ENCODE measurements around the gene TRIM67. TPM values are rescaled to one million over a fixed set of nuclear protein-coding genes. Genes with fewer than 3 reads are reported as not detected.

Gene TRIM67
- total RNA-seq, 1 experiment from 2014 or later, result not detected

DNA sequence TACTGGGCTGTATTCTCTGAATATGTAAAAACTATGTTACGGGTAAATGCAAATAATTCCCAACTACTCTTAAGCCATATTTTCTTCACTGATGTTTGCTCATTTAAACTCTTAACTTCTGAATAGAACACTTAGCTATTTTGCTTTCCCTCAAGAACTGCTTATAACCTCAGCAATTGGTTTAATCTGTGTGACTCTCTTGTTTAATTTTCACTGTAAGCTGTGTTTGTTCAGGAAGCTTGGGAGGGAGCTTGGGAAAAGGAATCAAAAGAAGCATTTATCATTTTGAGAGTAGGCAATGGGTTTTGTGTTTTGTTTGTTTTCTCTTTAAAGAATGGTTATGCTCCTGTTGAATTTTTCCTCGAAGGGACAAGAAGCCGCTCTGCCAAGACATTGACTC, 103.5 kb downstream of the TRIM67 start:
- H3K27ac ChIP-seq, result no peak overlapping the region
- no peaks in the 10 kb centered on the region for H3K9me2 ChIP-seq (ENCODE audit: insufficient read depth)
- no peak overlapping the region for H2AFZ ChIP-seq
- DNase-seq, result no peak
- H3K4me2 ChIP-seq, result no peak overlapping the region
- no peaks in the 10 kb centered on the region; the same call in 1 of the 2 replicates for H3K9me3 ChIP-seq (ENCODE audit: insufficient read depth, low read depth)
- BruUV-seq (replicated peaks), result no TSS peak
- TF ChIP-seq, protein P1, sequence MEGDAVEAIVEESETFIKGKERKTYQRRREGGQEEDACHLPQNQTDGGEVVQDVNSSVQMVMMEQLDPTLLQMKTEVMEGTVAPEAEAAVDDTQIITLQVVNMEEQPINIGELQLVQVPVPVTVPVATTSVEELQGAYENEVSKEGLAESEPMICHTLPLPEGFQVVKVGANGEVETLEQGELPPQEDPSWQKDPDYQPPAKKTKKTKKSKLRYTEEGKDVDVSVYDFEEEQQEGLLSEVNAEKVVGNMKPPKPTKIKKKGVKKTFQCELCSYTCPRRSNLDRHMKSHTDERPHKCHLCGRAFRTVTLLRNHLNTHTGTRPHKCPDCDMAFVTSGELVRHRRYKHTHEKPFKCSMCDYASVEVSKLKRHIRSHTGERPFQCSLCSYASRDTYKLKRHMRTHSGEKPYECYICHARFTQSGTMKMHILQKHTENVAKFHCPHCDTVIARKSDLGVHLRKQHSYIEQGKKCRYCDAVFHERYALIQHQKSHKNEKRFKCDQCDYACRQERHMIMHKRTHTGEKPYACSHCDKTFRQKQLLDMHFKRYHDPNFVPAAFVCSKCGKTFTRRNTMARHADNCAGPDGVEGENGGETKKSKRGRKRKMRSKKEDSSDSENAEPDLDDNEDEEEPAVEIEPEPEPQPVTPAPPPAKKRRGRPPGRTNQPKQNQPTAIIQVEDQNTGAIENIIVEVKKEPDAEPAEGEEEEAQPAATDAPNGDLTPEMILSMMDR (conservative IDR thresholded peaks at IDR 0.05), result no peak
- no peak for TF ChIP-seq EZH2 (IDR thresholded peaks at IDR 0.05; ENCODE audit: low read depth)
- no peaks in the 10 kb centered on the region for H3K4me1 ChIP-seq (replicated peaks; ENCODE audit: insufficient read depth)
- H4K20me1 ChIP-seq (ENCODE audit: insufficient read depth), result no peaks in the 10 kb centered on the region
- peaks cover 33% of the 10 kb centered on the region for H3K36me3 ChIP-seq (ENCODE audit: low read depth)
- ChIA-PET POLR2A (ENCODE audit: unreplicated experiment) (no interaction called here), CTCF (no interaction called here)
- no peaks in the 10 kb centered on the region for H3K79me2 ChIP-seq (ENCODE audit: low read depth)
- no peaks in the 10 kb centered on the region for H3F3A ChIP-seq (ENCODE audit: insufficient read depth, low read depth)
- H3K4me3 ChIP-seq, result no peak overlapping the region
- H3K27me3 ChIP-seq (ENCODE audit: insufficient read depth, low read depth), result no peaks in the 10 kb centered on the region
- intact Hi-C loops (cut with micrococcal nuclease; ENCODE audit: unreplicated experiment), result no loop called here

DNA sequence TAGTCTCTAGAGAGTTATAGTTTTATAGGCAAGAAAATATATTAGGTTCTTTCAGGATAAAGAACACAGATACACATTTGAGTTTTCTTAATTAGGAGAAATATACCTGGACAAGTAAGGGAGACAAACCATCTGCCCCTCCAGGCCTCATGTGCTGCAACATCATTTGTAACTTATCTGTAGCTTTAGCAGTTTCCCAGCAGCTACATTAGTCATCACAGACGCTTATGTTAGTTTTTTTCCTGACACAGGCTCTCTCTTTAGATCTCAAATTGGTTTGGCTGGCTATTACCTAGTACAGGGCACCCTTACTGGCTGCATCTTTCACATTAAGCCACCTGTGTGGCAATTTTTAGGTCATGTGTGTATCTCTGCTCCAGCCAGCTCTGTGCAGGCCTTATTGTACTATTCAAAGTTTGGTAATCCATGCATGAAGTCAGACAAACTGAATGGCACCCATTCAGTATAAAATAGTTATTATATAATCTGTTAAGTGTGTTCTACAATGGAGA, 105.0 kb downstream of the TRIM67 start:
- Histone ChIP-seq H3K4me2 (no peak overlapping the region), H3K79me2 (ENCODE audit: low read depth) (no peaks in the 10 kb centered on the region), H3K4me1 (replicated peaks; ENCODE audit: insufficient read depth) (no peaks in the 10 kb centered on the region), H3K9me2 (ENCODE audit: insufficient read depth) (no peaks in the 10 kb centered on the region), H3K27ac (no peak overlapping the region), H3F3A (ENCODE audit: insufficient read depth, low read depth) (no peaks in the 10 kb centered on the region), H3K36me3 (ENCODE audit: low read depth) (peaks cover 24% of the 10 kb centered on the region), H3K4me3 (no peak overlapping the region), H3K27me3 (ENCODE audit: insufficient read depth, low read depth) (no peaks in the 10 kb centered on the region), H4K20me1 (ENCODE audit: insufficient read depth) (no peaks in the 10 kb centered on the region), H2AFZ (no peak overlapping the region), H3K9me3 (ENCODE audit: insufficient read depth, low read depth) (no peaks in the 10 kb centered on the region; the same call in 1 of the 2 replicates)
- CTCF ChIA-PET, result no interaction called here
- intact Hi-C loops (cut with micrococcal nuclease; ENCODE audit: unreplicated experiment), result no loop called here
- BruUV-seq (replicated peaks), result no TSS peak
- TF ChIP-seq, protein P1 (conservative IDR thresholded peaks at IDR 0.05), result no peak
- TF ChIP-seq EZH2 (IDR thresholded peaks at IDR 0.05; ENCODE audit: low read depth), result no peak
- no peak for DNase-seq
- POLR2A ChIA-PET (ENCODE audit: unreplicated experiment), result no interaction called here

Other genes starting within 250 kb of the TRIM67 start
- 7.5 and 10.7 TPM in 2 replicates for gene TTC13, start 183.2 kb upstream of the TRIM67 start, total RNA-seq (2021)
- gene ARV1, start 183.0 kb upstream of the TRIM67 start, total RNA-seq (2021), result 8.0 and 12.0 TPM in 2 replicates
- 0.24 and 0.35 TPM in 2 replicates for gene FAM89A, start 121.8 kb upstream of the TRIM67 start, total RNA-seq (2021)
- 21.8 and 22.3 TPM in 2 replicates for gene GNPAT, start 79.2 kb downstream of the TRIM67 start, total RNA-seq (2021)
- gene EXOC8, start 175.8 kb downstream of the TRIM67 start, total RNA-seq (2021), result 11.2 and 12.1 TPM in 2 replicates
- 14.6 and 16.7 TPM in 2 replicates for gene SPRTN, start 176.2 kb downstream of the TRIM67 start, total RNA-seq (2021)